H1 (cell line): ENCODE data around the gene APOA4. TPM values are rescaled to one million over a fixed set of nuclear protein-coding genes. Genes with fewer than 3 reads are reported as not detected.

Experiments
- CTCF ChIA-PET: fragments of 300-600 bp; sonication (Branson Sonifier 250); formaldehyde crosslinking; loops from one replicate; lab custom pipeline; 2021; ENCODE audit not compliant: partially characterized antibody; lab: Charles Lee
- POLR2A ChIA-PET: fragments of 300-600 bp; sonication (Branson Sonifier 250); formaldehyde crosslinking; loops from one replicate; lab custom pipeline; 2021; ENCODE audit warnings: inconsistent platforms; ENCODE audit not compliant: partially characterized antibody; lab: Charles Lee
- DNase-seq, 2 experiments: peaks; one replicate each; pipeline versions ENCODE4 v3.0.0 to v3.0.0-alpha.2; 2010 to 2022; ENCODE audit warnings: low spot score in 2 of 2, low read depth in 1 of 2, mixed read lengths in 1 of 2
- FAIRE-seq: peaks from 2 replicates; lab custom pipeline; 2011; peaks lifted over from hg19 to GRCh38; lab: Jason Lieb, UNC
- H2AFZ ChIP-seq: 2 replicates; pipeline ENCODE4 v1.8.1; 2012; ENCODE audit warnings: low read length, inconsistent platforms
- H2AK5ac ChIP-seq: 2 replicates; pipeline ENCODE4 v1.6.1; 2013; ENCODE audit warnings: low read depth, low read length
- H2BK120ac ChIP-seq: replicated peaks from 2 replicates; pipeline ENCODE3; 2013; ENCODE audit warnings: low read depth, low read length, inconsistent platforms
- H2BK12ac ChIP-seq: 2 replicates; pipeline ENCODE4 v1.6.1; 2013; ENCODE audit warnings: low read depth, low read length
- H2BK15ac ChIP-seq: 2 replicates; pipeline ENCODE4 v1.6.1; 2013; ENCODE audit warnings: low read length
- H2BK20ac ChIP-seq: 2 replicates; pipeline ENCODE4 v1.6.1; 2013; ENCODE audit warnings: low read length
- H2BK5ac ChIP-seq: 2 replicates; pipeline ENCODE4 v1.6.1; 2013; ENCODE audit warnings: low read depth, low read length
- H3K14ac ChIP-seq: 2 replicates; pipeline ENCODE4 v1.6.1; 2013; ENCODE audit warnings: inconsistent platforms; ENCODE audit not compliant: insufficient read length
- H3K18ac ChIP-seq: 2 replicates; pipeline ENCODE4 v1.6.1; 2013; ENCODE audit warnings: low read length; ENCODE audit errors: extremely low read depth
- H3K23ac ChIP-seq: 2 replicates; pipeline ENCODE4 v1.6.1; 2013; ENCODE audit warnings: inconsistent platforms; ENCODE audit not compliant: insufficient read length
- H3K23me2 ChIP-seq: 2 replicates; pipeline ENCODE4 v1.6.1; 2013; ENCODE audit warnings: low read depth, low read length
- H3K27ac ChIP-seq: 2 replicates; pipeline ENCODE4 v1.6.1; 2011; ENCODE audit warnings: low read depth, low read length, inconsistent platforms
- H3K27me3 ChIP-seq, 4 experiments: replicated peaks in 1 of 4; 1 replicate in 1 of 4; 2 replicates in 3 of 4; pipeline versions ENCODE4 v1.6.1 to v1.8.1; 2011 to 2013; ENCODE audit warnings: low read length in 3 of 4, mild to moderate bottlenecking in 3 of 4, inconsistent platforms in 2 of 4, mixed read lengths in 2 of 4, moderate library complexity in 1 of 4; ENCODE audit not compliant: control insufficient read depth in 3 of 4, insufficient read depth in 3 of 4; ENCODE audit errors: extremely low read depth in 1 of 4
- H3K36me3 ChIP-seq, 4 experiments: 2 replicates each; pipeline versions ENCODE4 v1.6.1 to v1.8.1; 2011 to 2013; ENCODE audit warnings: mild to moderate bottlenecking in 4 of 4, low read length in 3 of 4, moderate library complexity in 2 of 4, control low read depth in 1 of 4, inconsistent platforms in 1 of 4; ENCODE audit not compliant: insufficient read depth in 4 of 4, control insufficient read depth in 2 of 4
- H3K4ac ChIP-seq: replicated peaks from 2 replicates; pipeline ENCODE3; 2013; ENCODE audit warnings: low read length, low read depth, mixed read lengths, inconsistent platforms; ENCODE audit not compliant: insufficient read length
- H3K4me1 ChIP-seq, 4 experiments: replicated peaks in 1 of 4; 1 replicate in 1 of 4; 2 replicates in 3 of 4; pipeline versions ENCODE4 v1.6.1 to v1.8.1; 2011 to 2013; ENCODE audit warnings: low read length in 3 of 4, inconsistent platforms in 2 of 4, mixed read lengths in 1 of 4; ENCODE audit not compliant: insufficient read depth in 4 of 4, control insufficient read depth in 3 of 4
- H3K4me2 ChIP-seq, 2 experiments: 2 replicates each; pipeline versions ENCODE4 v1.6.1 to v1.8.1; 2011 to 2013; ENCODE audit warnings: low read depth in 2 of 2, low read length in 2 of 2, control low read depth in 1 of 2, inconsistent platforms in 1 of 2, mild to moderate bottlenecking in 1 of 2; ENCODE audit not compliant: insufficient read depth in 1 of 2
- H3K4me3 ChIP-seq, 4 experiments: fragments of 200-600, 300-600 bp in 1 of 4; sonication (generic), shearing (Covaris generic), sonication (Bioruptor Twin) in 1 of 4; 2 replicates each; pipeline versions ENCODE4 v1.5.1 to v1.8.1; 2011 to 2016; ENCODE audit warnings: low read length in 4 of 4, low read depth in 3 of 4, control low read depth in 2 of 4, inconsistent platforms in 2 of 4, mild to moderate bottlenecking in 2 of 4, mixed read lengths in 1 of 4, moderate library complexity in 1 of 4; ENCODE audit not compliant: insufficient read depth in 2 of 4; ENCODE audit errors: extremely low read depth in 1 of 4
- H3K56ac ChIP-seq: replicated peaks from 2 replicates; pipeline ENCODE3; 2013; ENCODE audit warnings: low read depth, mild to moderate bottlenecking, mixed read lengths, low read length, inconsistent platforms; ENCODE audit not compliant: insufficient read length
- H3K79me1 ChIP-seq: 2 replicates; pipeline ENCODE4 v1.6.1; 2013; ENCODE audit warnings: low read depth, low read length, control low read depth
- H3K79me2 ChIP-seq, 2 experiments: 2 replicates each; pipeline versions ENCODE4 v1.6.1 to v1.8.1; 2012 to 2013; ENCODE audit warnings: low read length in 2 of 2, mild to moderate bottlenecking in 2 of 2, inconsistent platforms in 1 of 2; ENCODE audit not compliant: insufficient read depth in 2 of 2, control insufficient read depth in 1 of 2
- H3K9ac ChIP-seq, 4 experiments: replicated peaks in 1 of 4; 1 replicate in 1 of 4; 2 replicates in 3 of 4; pipeline versions ENCODE4 v1.6.1 to v1.8.1; 2011 to 2013; ENCODE audit warnings: low read depth in 3 of 4, low read length in 3 of 4, control low read depth in 2 of 4, mild to moderate bottlenecking in 2 of 4, moderate library complexity in 2 of 4, inconsistent platforms in 1 of 4; ENCODE audit errors: extremely low read depth in 1 of 4
- H3K9me3 ChIP-seq, 2 experiments: 2 replicates each; pipeline versions ENCODE4 v1.6.1 to v1.8.1; 2012 to 2013; ENCODE audit warnings: mild to moderate bottlenecking in 2 of 2, moderate library complexity in 2 of 2, control low read depth in 1 of 2, inconsistent platforms in 1 of 2, low read depth in 1 of 2, low read length in 1 of 2, mixed read lengths in 1 of 2; ENCODE audit not compliant: insufficient read depth in 2 of 2
- H4K20me1 ChIP-seq, 2 experiments: replicated peaks in 1 of 2; 2 replicates each; pipeline versions ENCODE3 to v1.8.1; 2011 to 2013; ENCODE audit warnings: inconsistent platforms in 2 of 2, low read length in 2 of 2, mild to moderate bottlenecking in 1 of 2; ENCODE audit not compliant: insufficient read depth in 2 of 2, control insufficient read depth in 1 of 2
- H4K5ac ChIP-seq: 2 replicates; pipeline ENCODE4 v1.6.1; 2013; ENCODE audit warnings: low read length, low read depth, mixed read lengths, inconsistent platforms; ENCODE audit not compliant: insufficient read length
- H4K8ac ChIP-seq: 2 replicates; pipeline ENCODE4 v1.8.0; 2013; ENCODE audit warnings: mild to moderate bottlenecking, moderate library complexity, low read length, inconsistent platforms; ENCODE audit not compliant: insufficient read depth; ENCODE audit errors: extremely low read depth
- H4K91ac ChIP-seq: replicated peaks from 2 replicates; pipeline ENCODE3; 2013; ENCODE audit warnings: low read length, mixed read lengths, inconsistent platforms; ENCODE audit not compliant: insufficient read length
- BCL11A ChIP-seq, 2 experiments: IDR thresholded peaks; one replicate each; pipeline ENCODE4 v1.6.1; 2011; ENCODE audit warnings: low read depth in 2 of 2, low read length in 2 of 2, mild to moderate bottlenecking in 2 of 2
- GTF2F1 ChIP-seq: IDR thresholded peaks from 2 replicates; pipeline ENCODE4 v1.6.1; 2012; ENCODE audit warnings: low read depth, low read length, improper control_type of control experiment, borderline replicate concordance
- HDAC6 ChIP-seq: IDR thresholded peaks from one replicate; pipeline ENCODE4 v1.7.1; 2012; ENCODE audit warnings: low read depth, mild to moderate bottlenecking, inconsistent platforms, low read length, moderate library complexity
- PHF8 ChIP-seq: fragments of 200-600 bp; sonication (generic); conservative IDR thresholded peaks from 2 replicates; pipeline ENCODE4 v1.7.1; 2012; ENCODE audit warnings: low read depth, mild to moderate bottlenecking, inconsistent platforms, low read length, moderate library complexity
- RBBP5 ChIP-seq: IDR thresholded peaks from 2 replicates; pipeline ENCODE4 v1.7.1; 2012; ENCODE audit warnings: low read depth, mild to moderate bottlenecking, inconsistent platforms, low read length, moderate library complexity, borderline replicate concordance
- SIRT6 ChIP-seq: IDR thresholded peaks from one replicate; pipeline ENCODE4 v1.7.1; 2012; ENCODE audit warnings: low read length, inconsistent platforms
- SUZ12 ChIP-seq: fragments of 200-600 bp; sonication (generic); IDR thresholded peaks from 2 replicates; pipeline ENCODE4 v1.6.1; 2012; ENCODE audit warnings: mild to moderate bottlenecking, inconsistent platforms, low read length, moderate library complexity, mixed read lengths
- WGBS, 2 experiments: shearing (Covaris generic) in 1 of 2; methylation state at CpG; one replicate each; pipeline versions ENCODE4 v1.1.6 to v1.1.7; 2013 to 2015; ENCODE audit warnings: low lambda C conversion rate in 2 of 2, mixed read lengths in 2 of 2, inconsistent platforms in 1 of 2, low coverage in 1 of 2, missing lambda C conversion rate in 1 of 2; ENCODE audit not compliant: insufficient replicate concordance in 2 of 2, insufficient coverage in 1 of 2, insufficient read length in 1 of 2; ENCODE audit errors: extremely low coverage in 1 of 2, missing lambda C conversion rate in 1 of 2; 5-methylcytosine and 5-hydroxymethylcytosine counted together
- polyA plus RNA-seq, 7 experiments: library from polyadenylated mRNA; depleted of rRNA in 3 of 7; stranded (reverse) in 5 of 7; unstranded in 2 of 7; fragments of >200 nt in 5 of 7; fragments of 200-250 nt in 2 of 7; gene quantifications; 1 replicate in 5 of 7; 2 replicates in 1 of 7; 4 replicates in 1 of 7; pipeline versions ENCODE4 v1.2.1 to v1.2.3, GENCODE V29; 2011 to 2013; ENCODE audit warnings: missing spikeins in 2 of 7, mixed read lengths in 2 of 7
- total RNA-seq: library from RNA; stranded (reverse); fragmentation: NEBNext Ultra II Directional; extraction: Animal tissue kit (Norgen Biotek cat#: 25700); gene quantifications from 2 replicates; pipeline ENCODE4 v1.2.1, GENCODE V29; 2021

APOA4 gene
- total and polyA plus RNA-seq, 2 of the 8 experiments (the other 6 are each of a cell fraction or from before 2014, with no cell fraction given), result not detected

GRCh38 chr11:116786326-116786725 lies 36.8 kb downstream of the APOA4 start:
- Histone ChIP-seq H3K4me2 (peak overlapping the region in 1 of 2 experiments; percentile 94; a peak in 1 of 4 replicates), H3K79me2 (peaks cover 0 to 15% of the 10 kb centered on the region in 2 experiments; a peak in 2 of 4 replicates), H2BK20ac (no peak overlapping the region), H2BK12ac (no peak overlapping the region), H2BK120ac (no peak overlapping the region), H2BK15ac (no peak overlapping the region), H4K20me1 (no peaks in the 10 kb centered on the region), H3K4ac (no peak overlapping the region), H4K91ac (no peak overlapping the region), H4K5ac (no peak overlapping the region), H3K79me1 (peaks cover 5% of the 10 kb centered on the region; the same call in 1 of the 2 replicates), H3K14ac (no peak overlapping the region), H4K8ac (no peak overlapping the region), H3K9ac (no peak overlapping the region), H3K4me1 (peaks cover 2 to 9% (median 3%) of the 10 kb centered on the region in 4 experiments), H3K36me3 (peaks cover 34 to 52% (median 41%) of the 10 kb centered on the region in 4 experiments), H3K27me3 (peaks cover 0 to 11% (median 3%) of the 10 kb centered on the region in 4 experiments; a peak in 4 of 7 replicates), H3K56ac (no peak overlapping the region), H2BK5ac (no peak overlapping the region), H3K23me2 (peaks cover 11% of the 10 kb centered on the region), H3K23ac (no peak overlapping the region), H3K9me3 (no peaks in the 10 kb centered on the region), H2AK5ac (no peak overlapping the region), H2AFZ (no peak overlapping the region), H3K18ac (no peak overlapping the region), H3K4me3 (no peak overlapping the region), H3K27ac (no peak overlapping the region)
- DNase-seq, result no peak
- 85% methylated on average over 2 of the region's 2 CpGs; no CpG with 5 or more reads in 1 of the 2 experiments for WGBS, 2 experiments
- no peak for FAIRE-seq
- CTCF ChIA-PET, result interaction anchor here (0.6 to 12.1 kb wide), 7 partner anchors 9 to 1035 kb away, joined by 3 to 237 read pairs (median 4); partner anchors contain the start of genes APOA1 and APOC3
- POLR2A ChIA-PET, result interaction anchor here (1.0 to 6.0 kb wide), 5 partner anchors 10 to 445 kb away, joined by 3 to 29 read pairs (median 4); partner anchors contain the start of genes APOA1, BUD13 and PCSK7
- TF ChIP-seq RBBP5, result no peak
- no peak for TF ChIP-seq HDAC6
- TF ChIP-seq SIRT6, result no peak
- TF ChIP-seq BCL11A (IDR thresholded peaks at IDR 0.05; ENCODE audit: low read depth in 2 of 2, low read length in 2 of 2), result no peak
- TF ChIP-seq GTF2F1, result no peak
- TF ChIP-seq SUZ12, result no peak
- TF ChIP-seq PHF8, result no peak
